Measurements from ENCODE around the gene TFF3.

TFF3 gene, protein sequence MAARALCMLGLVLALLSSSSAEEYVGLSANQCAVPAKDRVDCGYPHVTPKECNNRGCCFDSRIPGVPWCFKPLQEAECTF

DNA sequence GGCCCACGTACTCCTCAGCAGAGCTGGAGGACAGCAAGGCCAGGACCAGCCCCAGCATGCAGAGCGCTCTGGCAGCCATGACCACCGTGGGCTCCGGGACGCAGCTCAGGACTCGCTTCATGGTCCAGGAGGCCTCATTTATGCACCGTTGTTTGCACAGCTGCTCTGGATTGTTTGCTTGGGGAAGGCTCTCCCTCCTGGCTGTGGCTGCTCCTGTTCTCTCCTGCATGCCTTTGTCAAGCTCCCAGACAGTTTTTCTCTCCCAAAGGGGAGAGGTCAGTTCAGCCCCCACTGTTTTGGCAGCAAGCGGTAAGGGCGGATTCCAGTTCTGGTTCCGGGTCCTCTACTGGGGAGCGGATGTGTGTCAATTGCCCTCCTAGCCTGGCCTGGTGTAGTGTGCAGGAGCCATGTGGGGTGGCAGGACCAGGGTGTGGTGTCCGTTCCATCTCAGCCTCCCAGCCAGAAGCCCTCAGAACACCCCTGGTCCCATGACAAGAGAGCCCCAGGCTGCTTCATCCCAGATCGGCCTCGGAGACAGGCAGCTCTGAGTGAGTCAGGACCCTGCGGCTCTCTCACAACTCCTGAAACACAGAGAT lies at the start of gene TFF3:
TFF3 (minus strand) TSS at position 114 of the 596 bp plus-strand sequence; CDS start at position 79, 35 bp downstream.
- DNase-seq: no peak

DNA sequence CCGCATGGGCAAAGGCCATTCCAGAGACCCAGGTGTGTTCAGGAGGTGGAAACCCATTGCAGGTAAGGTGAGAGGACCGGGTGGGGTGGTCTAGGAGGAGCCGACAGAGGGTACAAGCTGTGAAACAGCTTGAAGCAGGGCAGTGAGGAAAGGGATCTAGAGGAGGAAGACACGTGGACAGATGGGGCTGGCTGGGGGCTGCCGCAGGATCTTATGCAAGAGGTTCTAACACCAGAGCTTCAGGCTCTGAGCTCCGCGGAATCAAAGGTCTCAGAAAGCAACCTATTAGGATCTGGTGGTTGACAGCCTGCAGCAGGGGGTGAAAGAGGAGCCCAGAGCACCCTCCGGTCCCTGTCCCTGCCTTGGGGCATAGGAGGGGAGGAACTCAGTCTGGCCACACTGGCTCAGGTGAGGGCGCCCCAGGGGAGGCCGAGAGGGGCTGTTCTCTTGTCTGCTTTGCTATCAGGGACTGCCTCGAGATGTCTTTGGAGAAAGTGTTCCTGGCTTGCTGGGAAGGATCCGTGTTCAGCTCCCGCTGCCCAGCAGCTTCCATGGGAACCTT lies 49.2 kb upstream of the TFF3 start:
- DNase-seq: no peak

DNA sequence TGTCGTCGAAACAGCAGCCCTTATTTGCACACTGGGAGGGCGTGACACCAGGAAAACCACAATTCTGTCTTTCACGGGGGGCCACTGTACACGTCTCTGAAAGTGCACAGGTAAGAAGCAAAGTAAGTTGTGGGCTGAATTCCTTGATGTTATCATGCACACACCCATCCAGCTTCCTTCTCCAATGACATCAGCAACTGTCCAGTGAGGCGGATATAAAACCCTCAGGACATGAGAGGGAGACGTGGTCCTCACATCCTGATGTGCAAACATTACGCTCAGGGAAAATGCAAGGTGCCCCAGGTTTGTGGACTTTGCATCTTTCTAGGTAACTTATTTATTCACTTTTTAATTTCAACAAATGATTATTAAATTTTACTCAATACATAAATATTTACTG lies 48.1 kb upstream of the TFF3 start:
- DNase-seq: no peak

DNA sequence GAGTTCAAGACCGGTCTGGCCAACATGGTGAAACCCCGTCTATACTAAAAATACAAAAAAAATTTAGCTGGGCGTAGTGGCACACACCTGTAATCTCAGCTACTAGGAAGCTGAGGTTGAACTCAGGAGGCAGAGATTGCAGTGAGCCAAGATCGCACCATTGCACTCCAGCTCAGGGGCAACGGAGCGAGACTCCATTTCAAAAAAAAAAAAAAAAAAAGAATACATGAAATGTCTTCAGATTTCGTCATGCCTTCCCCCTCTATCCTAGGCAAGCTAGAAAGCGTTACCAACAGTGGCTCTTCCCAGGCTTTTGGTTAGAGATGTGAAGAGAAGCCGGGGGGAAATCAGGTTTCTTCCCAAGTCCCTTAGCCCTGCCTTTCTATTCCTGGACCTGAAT lies 47.5 kb upstream of the TFF3 start:
- no peak for DNase-seq

DNA sequence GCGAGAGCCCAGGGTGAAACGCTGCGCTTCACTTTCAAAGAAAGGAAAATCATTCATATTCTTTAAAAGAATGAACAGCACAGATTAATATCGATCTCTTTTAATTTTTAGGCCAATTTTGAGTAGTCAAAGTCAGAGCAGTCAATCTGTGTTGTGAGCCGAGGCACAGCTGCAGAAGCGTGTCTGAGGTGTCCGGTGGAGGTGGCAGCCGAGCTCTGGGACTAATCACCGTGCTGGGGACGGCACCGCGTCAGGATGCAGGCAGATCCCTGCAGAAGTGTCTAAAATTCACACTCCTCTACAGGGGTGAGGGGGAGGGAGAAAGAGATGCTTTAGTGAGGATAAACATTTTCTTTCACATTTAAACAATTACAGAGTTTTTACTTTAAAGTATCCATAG lies 47.0 kb upstream of the TFF3 start:
- DNase-seq: no peak

DNA sequence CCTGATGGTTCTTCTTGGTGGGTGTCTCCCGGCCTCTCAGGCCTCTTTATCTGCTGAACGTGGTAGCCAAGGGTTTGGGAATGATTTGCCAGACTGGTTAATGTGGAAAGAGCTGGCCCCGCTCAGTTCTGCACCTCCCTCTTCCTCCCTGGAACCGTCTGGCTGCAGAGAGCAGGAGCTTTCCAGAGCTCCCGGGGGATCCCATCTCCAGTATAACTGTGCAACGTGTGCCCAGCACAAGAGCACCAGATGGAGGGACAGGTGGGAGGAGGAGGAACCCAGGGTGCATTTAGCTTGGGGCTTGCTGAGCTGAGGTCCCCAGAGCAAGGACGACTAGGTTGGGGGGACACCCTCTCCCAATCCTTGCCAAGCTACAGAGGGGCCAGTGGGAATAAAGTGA lies 46.1 kb upstream of the TFF3 start:
- DNase-seq: no peak

DNA sequence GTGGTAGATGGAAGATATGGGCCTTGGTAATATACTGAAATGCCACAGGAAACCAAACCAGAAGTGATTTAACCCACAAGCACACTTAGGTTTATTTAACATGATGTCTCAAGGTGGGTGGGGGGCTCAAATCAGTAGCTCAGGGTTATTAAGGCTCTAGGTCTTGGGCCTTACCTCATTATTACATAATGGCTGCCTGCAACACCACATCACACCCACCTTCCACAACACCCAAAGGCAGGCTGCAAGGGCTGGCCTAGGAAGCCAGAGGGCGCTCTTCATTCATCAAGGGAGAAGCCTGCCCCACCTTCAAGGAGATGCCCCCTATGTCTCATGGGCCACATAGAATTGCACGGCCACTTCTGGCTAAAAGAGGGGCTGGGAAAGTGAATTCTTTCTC lies 45.1 kb upstream of the TFF3 start:
- no peak for DNase-seq

DNA sequence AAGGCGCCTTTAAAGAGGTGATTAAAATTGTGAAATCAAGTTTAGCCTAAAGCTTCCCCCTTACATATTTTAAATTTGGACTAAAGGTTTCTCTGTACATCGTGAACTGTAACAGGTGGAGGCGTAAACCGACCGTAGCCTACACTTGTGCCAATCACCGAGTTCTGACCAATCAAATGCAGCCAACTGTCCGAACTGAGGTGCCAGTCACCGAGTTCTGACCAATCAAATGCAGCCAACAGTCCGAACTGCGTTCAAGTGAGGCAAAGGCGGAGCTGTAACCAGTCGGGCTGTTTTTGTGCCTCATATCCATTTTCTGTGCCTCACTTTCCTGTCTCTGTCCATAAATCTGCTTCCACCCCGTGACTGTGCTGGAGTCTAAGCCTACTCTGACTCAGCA lies 43.7 kb upstream of the TFF3 start:
- no peak for DNase-seq

DNA sequence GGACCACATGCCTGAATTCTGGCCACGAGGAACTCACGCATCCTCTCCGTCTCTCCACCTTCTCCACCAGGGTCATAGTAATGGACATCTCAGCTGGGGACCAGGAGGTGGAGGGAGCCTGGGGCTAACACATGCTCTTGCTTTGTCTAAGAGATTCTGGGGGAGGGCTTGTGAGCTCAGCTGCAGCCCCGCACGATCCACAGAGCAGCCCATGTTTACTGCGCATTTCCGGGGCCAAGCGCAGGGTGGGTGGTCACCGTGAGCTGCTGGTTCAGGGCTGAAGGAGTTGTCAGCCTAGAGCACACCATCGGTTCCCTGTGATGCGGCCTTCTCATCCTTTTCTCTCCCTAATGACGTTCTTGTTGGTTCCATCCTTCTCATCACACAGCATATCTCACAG lies 43.1 kb upstream of the TFF3 start:
- DNase-seq: no peak

DNA sequence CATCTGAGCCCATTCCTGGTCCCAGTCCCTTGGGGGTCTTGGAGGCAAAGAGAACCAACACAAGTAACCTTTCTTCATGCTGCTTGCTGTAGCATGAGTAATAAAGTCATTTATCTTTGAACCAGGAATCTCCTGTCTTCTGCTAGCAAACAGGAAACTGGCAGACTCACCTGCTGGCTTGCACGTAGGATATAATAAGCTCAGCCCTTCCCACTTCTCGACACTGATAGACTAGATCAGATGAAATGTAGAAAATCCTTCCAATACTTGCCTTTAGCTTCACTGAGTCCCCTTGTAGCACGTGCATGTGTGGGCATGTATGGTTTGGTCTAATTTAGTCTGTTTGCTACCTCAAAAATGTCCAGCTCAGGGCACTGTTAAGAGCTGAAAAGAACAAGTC lies 42.1 kb upstream of the TFF3 start:
- no peak for DNase-seq

DNA sequence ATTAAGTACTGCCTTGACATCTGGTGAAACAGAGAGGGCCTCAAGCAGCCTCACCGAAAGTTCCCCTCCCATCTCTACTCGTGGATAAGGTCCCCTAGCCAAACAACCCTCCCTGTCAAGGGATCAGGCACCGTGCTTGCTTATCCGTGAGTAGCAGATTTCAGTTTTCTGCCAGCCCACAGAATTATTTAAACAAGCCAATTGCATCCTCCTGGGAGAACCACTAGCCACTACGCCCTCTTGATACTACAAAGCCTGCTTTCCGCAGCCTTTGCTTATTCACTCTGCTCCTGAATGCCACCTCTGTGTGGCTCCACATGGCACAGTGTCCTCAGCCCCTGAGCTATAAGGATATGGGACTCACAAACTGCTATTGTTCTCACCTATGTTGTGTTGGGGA lies 41.4 kb upstream of the TFF3 start:
- no peak for DNase-seq

DNA sequence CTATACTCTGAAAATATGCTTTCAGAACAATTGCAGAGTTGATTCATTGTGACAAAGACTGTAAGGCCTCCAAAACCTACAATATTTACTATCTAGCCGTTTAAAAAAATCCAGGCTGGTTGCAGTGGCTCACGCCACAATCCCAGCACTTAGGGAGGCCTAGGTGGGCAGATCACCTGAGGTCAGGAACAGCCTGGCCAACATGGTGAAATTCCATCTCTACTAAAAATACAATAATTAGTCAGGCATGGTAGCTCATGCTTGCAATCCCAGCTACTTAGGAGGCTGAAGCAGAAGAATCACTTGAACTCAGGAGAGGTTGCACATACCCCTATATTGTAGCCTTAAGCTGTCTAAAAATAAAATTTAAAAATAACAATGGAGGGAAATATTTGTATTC lies 40.8 kb upstream of the TFF3 start:
- DNase-seq: no peak

DNA sequence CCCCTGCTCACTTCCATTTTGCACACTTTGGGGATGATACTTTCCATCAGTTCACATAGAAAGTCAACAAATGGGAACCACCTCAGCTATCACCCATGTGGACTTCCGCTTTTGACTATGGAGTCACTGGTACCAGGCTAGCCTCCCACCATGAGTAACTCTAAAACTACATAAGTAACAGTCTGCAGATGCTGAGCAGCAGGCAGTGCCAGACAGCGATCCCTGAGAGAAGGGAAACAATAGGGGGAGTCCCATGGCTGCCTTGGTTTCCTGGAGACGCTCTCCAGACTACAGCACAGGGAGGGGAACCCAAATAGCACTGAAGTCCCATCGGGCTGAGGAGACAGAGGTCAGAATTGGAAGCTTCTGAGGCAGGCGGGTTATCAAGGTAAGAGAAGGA lies 38.4 kb upstream of the TFF3 start:
- no peak for DNase-seq

DNA sequence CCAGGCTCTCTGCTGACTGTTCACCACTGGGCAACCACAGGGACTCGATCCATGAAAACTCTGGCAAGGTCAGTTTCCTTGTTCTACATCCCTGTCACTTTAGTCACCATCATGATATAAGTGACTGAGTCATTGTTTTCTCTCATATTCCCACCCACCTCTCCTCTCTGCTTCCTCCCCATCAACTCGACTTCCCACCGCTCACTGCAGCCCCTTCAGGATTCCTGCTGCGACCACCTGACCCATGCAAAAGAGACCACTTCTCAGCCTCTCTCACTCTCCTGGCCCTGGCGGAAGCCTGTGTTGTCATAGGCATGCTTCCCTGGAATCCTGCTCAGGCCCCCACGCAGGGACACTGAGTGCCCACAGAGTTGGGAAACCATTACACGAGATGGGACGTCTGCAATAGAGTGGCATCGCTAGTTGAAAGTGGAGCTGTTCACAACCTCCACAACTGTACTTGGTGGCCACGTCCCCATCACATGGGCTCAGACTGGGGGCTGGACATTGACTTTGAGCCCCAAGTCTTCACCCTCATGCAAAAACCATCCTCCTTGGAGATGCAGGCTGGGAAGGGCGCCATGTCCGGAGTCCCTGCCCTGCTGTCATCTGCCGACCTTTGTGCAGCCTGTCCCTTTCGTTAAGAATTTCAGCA lies 37.4 kb upstream of the TFF3 start:
- DNase-seq: no peak

DNA sequence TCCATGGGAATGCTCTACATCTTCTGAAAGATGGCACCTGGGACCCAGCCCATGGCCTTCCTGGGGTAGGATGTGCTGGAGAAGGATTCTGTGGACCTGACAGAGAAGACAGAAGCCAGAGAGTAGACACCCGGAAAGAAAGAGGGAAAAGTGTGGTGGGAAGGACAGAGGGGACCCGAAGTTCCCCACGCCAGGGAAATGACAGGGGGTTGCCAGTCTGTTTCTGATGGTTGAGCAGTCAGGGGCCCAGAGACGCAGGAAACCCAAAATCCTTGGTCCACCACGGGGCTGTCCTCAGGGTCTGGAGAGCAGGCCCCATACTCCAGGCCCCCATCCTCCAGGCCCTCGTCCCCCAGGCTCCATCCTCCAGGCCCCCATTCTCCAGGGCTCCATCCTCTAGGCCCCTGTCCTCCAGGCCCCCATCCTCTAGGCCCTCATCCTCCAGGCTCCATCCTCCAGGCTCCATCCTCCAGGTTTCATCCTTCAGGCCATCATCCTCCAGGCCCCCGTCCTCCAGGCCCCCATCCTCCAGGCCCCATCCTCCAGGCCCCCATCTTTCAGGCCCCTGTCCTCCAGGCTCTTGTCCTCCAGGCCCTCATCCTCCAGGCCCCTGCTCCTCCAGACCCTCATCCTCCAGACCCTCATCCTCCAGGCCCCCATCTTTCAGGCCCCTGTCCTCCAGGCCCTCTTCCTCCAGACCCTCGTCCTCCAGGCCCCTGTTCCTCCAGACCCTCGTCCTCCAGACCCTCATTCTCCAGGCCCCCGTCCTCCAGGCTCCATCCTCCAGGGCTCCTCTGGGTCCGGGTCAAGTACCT lies 36.6 kb upstream of the TFF3 start:
- no peak for DNase-seq

DNA sequence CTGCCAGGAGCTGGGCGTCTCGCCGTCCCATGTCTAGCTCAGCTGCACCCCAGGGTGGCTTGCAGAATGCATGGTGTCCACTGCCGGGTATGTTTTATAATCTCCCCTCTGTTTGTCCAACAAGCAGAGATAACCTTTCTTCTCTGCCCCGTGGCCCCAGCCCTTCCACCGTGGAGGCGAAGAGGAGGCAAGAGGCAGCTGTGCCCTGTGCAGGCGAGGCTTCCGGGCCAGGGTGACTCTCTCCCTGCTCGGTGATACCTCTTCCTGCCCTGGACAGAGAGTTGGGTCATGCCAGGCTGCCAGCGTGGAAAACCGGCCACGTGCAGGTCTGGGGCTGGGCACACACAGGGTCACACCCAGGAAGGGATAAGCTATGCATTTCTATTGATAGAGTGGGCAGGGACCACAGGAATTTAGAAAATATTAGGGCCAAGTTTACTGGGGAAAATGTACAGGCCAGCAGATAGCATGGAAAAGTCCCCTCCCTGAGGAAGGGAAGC lies 35.8 kb upstream of the TFF3 start, which contains the start of gene TFF2:
TFF2 (minus strand) TSS at position 68 of the 500 bp plus-strand sequence; CDS start at position 31, 37 bp downstream.
- no peak for DNase-seq

DNA sequence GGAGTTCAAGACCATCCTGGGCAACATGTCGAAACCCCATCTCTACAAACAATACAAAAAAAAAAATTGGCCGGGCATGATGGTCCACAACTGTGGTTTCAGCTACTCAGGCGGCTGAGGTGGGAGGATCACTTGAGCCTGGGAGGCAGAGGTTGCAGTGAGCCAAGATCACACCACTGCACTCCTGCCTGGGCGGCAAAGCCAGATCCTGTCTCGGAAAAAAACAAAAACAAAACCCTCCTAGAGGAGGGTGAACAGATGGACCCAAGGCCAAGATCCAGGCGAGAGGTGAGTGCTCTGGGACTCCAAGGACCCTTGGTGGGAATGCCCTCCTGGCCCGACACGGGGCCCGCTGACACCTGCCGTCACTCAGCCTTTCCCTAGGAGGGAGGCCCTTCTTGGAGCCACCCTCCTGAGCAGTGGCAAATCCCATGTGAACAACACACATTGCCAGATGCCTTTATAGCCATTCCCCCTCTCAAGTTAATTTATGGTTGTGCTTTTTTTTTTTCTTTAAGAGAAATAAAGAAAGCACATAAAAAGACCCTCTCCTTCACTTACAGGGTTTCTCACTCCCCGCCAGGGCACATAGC lies 35.2 kb upstream of the TFF3 start:
- no peak for DNase-seq

DNA sequence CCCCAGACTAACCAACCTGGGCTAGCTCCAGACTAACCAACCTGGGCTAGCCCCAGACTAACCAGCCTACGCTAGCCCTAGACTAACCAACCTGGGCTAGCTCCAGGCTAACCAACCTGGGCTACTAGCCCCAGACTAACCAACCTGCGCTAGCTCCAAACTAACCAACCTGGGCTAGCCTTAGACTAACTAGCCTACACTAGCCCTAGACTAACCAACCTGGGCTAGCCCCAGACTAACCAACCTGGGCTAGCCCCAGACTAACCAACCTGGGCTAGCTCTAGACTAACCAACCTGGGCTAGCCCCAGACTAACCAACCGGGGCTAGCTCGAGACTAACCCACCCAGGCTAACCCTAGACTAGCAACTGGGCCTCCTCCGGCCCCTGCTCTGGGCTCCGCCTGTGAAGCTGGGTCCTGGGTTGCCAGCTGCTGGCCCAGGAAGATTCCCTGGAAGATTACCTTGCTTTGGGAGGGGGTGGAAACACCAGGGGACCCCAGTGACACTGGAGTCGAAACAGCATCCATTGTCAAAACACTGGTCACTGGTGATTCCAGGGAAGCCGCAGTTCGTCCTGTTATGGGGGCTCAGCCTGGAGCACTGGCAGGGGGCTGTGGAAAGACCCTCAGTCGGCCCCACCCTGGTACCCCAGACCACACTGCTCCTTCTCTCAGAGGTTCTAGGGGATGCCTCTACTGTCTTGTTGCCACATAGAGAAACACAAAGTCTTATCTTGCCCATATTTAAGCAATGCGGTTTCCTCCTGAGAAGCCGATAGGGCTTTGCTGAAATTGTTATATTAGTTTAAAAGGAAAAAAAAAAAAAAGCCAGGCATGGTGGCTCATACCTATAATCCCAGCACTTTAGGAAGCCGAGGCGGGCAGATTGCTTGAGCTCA lies 34.5 kb upstream of the TFF3 start:
- no peak for DNase-seq

DNA sequence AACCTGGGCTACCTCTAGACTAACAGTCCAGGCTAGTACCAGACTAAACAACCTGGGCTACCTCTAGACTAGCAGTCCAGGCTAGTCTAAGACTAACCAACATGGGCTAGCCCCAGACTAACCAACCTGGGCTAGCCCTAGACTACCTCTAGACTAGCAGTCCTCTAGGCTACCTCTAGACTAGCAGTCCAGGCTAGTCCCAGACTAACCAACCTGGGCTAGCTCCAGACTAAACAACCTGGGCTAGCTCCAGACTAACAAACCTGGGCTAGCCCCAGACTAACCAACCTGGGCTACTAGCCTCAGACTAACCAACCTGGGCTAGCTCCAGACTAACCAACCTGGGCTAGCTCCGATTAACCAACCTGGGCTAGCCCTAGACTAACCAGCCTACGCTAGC lies 33.6 kb upstream of the TFF3 start:
- DNase-seq: no peak

DNA sequence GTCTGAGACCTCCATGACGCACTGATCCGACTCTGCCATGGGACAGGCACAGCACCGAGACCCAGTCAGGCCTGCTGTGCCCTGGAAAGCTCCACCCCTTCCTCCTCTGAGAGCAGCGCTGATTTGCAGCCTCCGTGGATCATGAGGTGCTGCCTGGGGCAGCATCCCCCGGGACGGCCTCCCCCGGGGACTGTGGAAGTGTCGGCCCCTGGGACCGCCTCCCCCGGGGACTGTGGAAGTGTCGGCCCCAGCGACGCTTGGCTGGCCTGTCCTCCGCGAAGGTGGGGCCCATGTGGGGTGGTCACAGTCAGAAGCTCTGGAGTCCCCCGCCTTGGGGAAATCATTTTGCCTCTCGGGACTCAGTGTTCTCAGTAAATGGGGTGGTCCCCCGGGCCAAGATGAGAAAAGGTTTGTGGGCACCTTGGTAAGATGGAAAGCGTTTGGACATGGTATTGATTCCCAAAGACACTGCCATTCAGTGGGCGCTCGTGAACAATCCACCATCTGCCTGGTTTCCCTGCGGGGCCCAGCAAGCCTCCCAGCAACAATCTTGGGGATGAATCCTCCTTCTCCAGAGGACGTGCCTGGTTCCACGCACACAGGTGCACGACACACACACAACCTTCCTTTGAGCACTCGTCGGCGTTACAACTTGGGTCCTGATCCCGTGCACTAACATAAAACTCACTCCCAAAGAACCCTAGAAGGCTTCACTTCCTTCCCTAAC lies 32.6 kb upstream of the TFF3 start:
- DNase-seq: no peak

Measured in hypothalamus (tissue), 51 donors.